ENCODE measurements around the gene SNX8. TPM values are rescaled to one million over a fixed set of nuclear protein-coding genes. Genes with fewer than 3 reads are reported as not detected.
"Not testable (repeated sequence)": the region's sequence is repeated elsewhere in the genome, so short reads cannot be mapped to it uniquely, and the experiment has no call there.

The SNX8 gene
- polyA plus RNA-seq, 1 donor from 2014 or later, result 5.7 TPM

DNA sequence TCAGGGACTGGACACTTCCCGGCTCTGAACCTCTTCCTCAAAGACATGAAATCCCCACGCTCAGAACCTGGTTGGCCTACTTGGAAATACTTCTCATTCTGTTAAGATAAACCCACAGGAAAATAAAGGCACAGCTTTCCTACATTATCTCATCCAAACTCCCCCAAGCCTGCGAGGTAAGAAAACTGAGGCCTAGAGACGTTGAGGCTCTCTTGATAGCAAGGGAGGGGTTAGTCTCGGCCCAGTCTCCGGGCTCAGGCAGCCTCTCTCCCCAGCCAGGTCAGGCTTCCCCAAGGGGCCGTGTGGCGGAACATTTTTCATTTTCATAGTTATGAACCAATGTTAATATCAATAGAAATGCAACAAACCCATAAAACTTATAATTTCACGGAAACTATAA is 35.8 kb upstream of the SNX8 start:
- H3K9ac ChIP-seq (ENCODE audit: low read length), result no peak overlapping the region
- no peaks in the 10 kb centered on the region for H3K36me3 ChIP-seq (ENCODE audit: insufficient read depth, low read length)
- peaks cover under 1% of the 10 kb centered on the region for H3K79me2 ChIP-seq (replicated peaks; ENCODE audit: insufficient read depth, low read length)
- H3K4me2 ChIP-seq (ENCODE audit: low read length), result no peak overlapping the region
- H3F3A ChIP-seq (ENCODE audit: insufficient read depth, low read length, poor library complexity, severe bottlenecking), result no peaks in the 10 kb centered on the region
- no peak overlapping the region for H2AFZ ChIP-seq (ENCODE audit: low read depth, low read length)
- no peak overlapping the region for H3K4me3 ChIP-seq (ENCODE audit: low read length)
- no peak overlapping the region for H3K27ac ChIP-seq (ENCODE audit: low read length)
- no peaks in the 10 kb centered on the region for H3K27me3 ChIP-seq (ENCODE audit: insufficient read depth, low read depth, low read length)
- no peaks in the 10 kb centered on the region for H3K9me2 ChIP-seq (ENCODE audit: insufficient read depth, low read length)
- no peaks in the 10 kb centered on the region for H4K20me1 ChIP-seq (ENCODE audit: insufficient read depth)
- no peak for TF ChIP-seq SMC3 (conservative IDR thresholded peaks at IDR 0.05; ENCODE audit: poor library complexity)
- no peak for TF ChIP-seq TAF1 (IDR thresholded peaks at IDR 0.05; ENCODE audit: low read depth)
- no peak for TF ChIP-seq CTCF (IDR thresholded peaks at IDR 0.05; ENCODE audit: poor library complexity, severe bottlenecking)
- TF ChIP-seq EZH2 (IDR thresholded peaks at IDR 0.05; ENCODE audit: borderline replicate concordance, insufficient read depth, low read length, poor library complexity, severe bottlenecking), result no peak
- no peak for TF ChIP-seq EP300 (conservative IDR thresholded peaks at IDR 0.05; ENCODE audit: poor library complexity, severe bottlenecking)
- no peak for TF ChIP-seq POLR2AphosphoS5 (IDR thresholded peaks at IDR 0.05)
- TF ChIP-seq, protein P1, sequence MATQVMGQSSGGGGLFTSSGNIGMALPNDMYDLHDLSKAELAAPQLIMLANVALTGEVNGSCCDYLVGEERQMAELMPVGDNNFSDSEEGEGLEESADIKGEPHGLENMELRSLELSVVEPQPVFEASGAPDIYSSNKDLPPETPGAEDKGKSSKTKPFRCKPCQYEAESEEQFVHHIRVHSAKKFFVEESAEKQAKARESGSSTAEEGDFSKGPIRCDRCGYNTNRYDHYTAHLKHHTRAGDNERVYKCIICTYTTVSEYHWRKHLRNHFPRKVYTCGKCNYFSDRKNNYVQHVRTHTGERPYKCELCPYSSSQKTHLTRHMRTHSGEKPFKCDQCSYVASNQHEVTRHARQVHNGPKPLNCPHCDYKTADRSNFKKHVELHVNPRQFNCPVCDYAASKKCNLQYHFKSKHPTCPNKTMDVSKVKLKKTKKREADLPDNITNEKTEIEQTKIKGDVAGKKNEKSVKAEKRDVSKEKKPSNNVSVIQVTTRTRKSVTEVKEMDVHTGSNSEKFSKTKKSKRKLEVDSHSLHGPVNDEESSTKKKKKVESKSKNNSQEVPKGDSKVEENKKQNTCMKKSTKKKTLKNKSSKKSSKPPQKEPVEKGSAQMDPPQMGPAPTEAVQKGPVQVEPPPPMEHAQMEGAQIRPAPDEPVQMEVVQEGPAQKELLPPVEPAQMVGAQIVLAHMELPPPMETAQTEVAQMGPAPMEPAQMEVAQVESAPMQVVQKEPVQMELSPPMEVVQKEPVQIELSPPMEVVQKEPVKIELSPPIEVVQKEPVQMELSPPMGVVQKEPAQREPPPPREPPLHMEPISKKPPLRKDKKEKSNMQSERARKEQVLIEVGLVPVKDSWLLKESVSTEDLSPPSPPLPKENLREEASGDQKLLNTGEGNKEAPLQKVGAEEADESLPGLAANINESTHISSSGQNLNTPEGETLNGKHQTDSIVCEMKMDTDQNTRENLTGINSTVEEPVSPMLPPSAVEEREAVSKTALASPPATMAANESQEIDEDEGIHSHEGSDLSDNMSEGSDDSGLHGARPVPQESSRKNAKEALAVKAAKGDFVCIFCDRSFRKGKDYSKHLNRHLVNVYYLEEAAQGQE (IDR thresholded peaks at IDR 0.05; ENCODE audit: borderline replicate concordance), result no peak
- no peak for TF ChIP-seq MXI1 (conservative IDR thresholded peaks at IDR 0.05; ENCODE audit: poor library complexity, severe bottlenecking)
- TF ChIP-seq RAD21 (conservative IDR thresholded peaks at IDR 0.05), result no peak
- no peaks in the 10 kb centered on the region for H3K9me3 ChIP-seq (ENCODE audit: low read length)

DNA sequence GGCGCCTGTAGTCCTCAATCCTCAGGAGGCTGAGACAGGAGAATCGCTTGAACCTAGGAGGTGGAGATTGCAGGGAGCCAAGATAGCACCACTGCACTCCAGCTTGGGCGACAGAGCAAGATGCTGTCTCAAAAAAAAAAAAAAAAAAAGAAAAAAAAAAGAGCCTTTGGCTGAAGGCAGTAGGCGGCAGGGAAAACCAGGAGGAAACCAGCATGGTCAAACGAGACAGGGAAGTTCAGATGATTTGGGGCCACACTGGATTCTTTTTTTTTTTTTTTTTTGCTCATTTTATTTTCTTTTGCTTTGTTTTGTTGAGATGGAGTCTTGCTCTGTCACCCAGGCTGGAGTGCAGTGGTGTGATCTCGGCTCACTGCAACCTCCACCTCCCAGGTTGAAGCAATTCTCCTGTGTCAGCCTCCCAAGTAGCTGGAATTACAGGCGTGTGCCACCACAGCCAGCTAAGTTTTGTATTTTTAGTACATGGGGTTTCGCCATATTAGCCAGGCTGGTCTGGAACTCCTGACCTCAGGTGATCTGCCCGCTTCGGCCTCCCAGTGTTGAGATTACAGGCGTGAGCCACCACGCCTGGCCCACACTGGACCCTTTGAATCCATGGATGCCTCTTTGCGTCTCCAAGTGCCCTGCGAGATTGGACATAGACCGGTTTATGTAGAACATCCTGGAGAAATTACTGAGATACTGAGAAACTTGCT is 33.3 kb upstream of the SNX8 start:
- H3K4me2 ChIP-seq (ENCODE audit: low read length); H3K79me2 ChIP-seq (replicated peaks; ENCODE audit: insufficient read depth, low read length); H4K20me1 ChIP-seq (ENCODE audit: insufficient read depth); H3K27ac ChIP-seq (ENCODE audit: low read length); H3K9ac ChIP-seq (ENCODE audit: low read length); H3K27me3 ChIP-seq (ENCODE audit: insufficient read depth, low read depth, low read length); H3K4me3 ChIP-seq (ENCODE audit: low read length); H3K36me3 ChIP-seq (ENCODE audit: insufficient read depth, low read length); H2AFZ ChIP-seq (ENCODE audit: low read depth, low read length); H3K9me3 ChIP-seq (ENCODE audit: low read length); H3F3A ChIP-seq (ENCODE audit: insufficient read depth, low read length, poor library complexity, severe bottlenecking); H3K9me2 ChIP-seq (ENCODE audit: insufficient read depth, low read length): not testable (repeated sequence)

All from neural cell (in vitro differentiated cells).